RWPE2 (cell line): ENCODE measurements around the gene THSD4.

Experiments
- ATAC-seq: fragments of 200-7000 bp; cut with Tn5 transposase; 3 replicates; pipeline ENCODE4 v1.9.1; 2021; ENCODE audit warnings: low read depth
- DNase-seq: peaks from one replicate; pipeline ENCODE4 v3.0.0-alpha.2; 2020; ENCODE audit warnings: low spot score
- H3K27ac ChIP-seq: fragments of 450-650 bp; 2 replicates; pipeline ENCODE4 v1.5.1; 2017; ENCODE audit warnings: mild to moderate bottlenecking; ENCODE audit not compliant: poor library complexity, severe bottlenecking
- H3K27me3 ChIP-seq: fragments of 250-450 bp; sonication (Bioruptor Pico); 2 replicates; pipeline ENCODE4 v1.5.1; 2021; ENCODE audit warnings: mild to moderate bottlenecking, moderate library complexity; ENCODE audit not compliant: insufficient read depth, poor library complexity, severe bottlenecking
- H3K36me3 ChIP-seq: fragments of 250-450 bp; sonication (Bioruptor Pico); 2 replicates; pipeline ENCODE4 v1.5.1; 2020; ENCODE audit warnings: low read depth, mild to moderate bottlenecking, moderate library complexity
- H3K4me1 ChIP-seq: fragments of 250-450 bp; sonication (Bioruptor Pico); 2 replicates; pipeline ENCODE4 v1.5.1; 2021; ENCODE audit warnings: mild to moderate bottlenecking, moderate library complexity; ENCODE audit not compliant: insufficient read depth, poor library complexity, severe bottlenecking
- H3K4me3 ChIP-seq: fragments of 250-450 bp; sonication (Bioruptor Pico); 2 replicates; pipeline ENCODE4 v1.5.1; 2021; ENCODE audit warnings: mild to moderate bottlenecking, moderate library complexity; ENCODE audit not compliant: severe bottlenecking
- H3K9me3 ChIP-seq: fragments of 250-450 bp; sonication (Bioruptor Pico); 2 replicates; pipeline ENCODE4 v1.5.1; 2021; ENCODE audit warnings: mild to moderate bottlenecking, moderate library complexity; ENCODE audit not compliant: severe bottlenecking
- CTCF ChIP-seq: fragments of 450-650 bp; IDR thresholded peaks from one replicate; pipeline ENCODE4 v1.5.1; 2017; ENCODE audit warnings: mild to moderate bottlenecking, moderate library complexity; ENCODE audit not compliant: poor library complexity, severe bottlenecking

THSD4 gene

GRCh38 chr15:71278989-71279756, 163.9 kb downstream of the THSD4 start:
- ATAC-seq (peak; percentile 74), DNase-seq (peak; percentile 94)
- H3K4me3 ChIP-seq: no peak overlapping the region
- TF ChIP-seq CTCF: no peak
- H3K9me3 ChIP-seq: no peaks in the 10 kb centered on the region
- H3K27me3 ChIP-seq: no peaks in the 10 kb centered on the region
- peaks cover 56% of the 10 kb centered on the region for H3K4me1 ChIP-seq
- H3K27ac ChIP-seq: peak overlapping the region; percentile 96
- peaks cover 30% of the 10 kb centered on the region for H3K36me3 ChIP-seq

GRCh38 chr15:71279757-71280141, 164.5 kb downstream of the THSD4 start:
- ATAC-seq (peak; percentile 1; the same call in 1 of the 3 replicates), DNase-seq (no peak)
- Histone ChIP-seq H3K27ac (peak overlapping the region; percentile 96), H3K4me3 (no peak overlapping the region), H3K36me3 (peaks cover 31% of the 10 kb centered on the region), H3K4me1 (peaks cover 51% of the 10 kb centered on the region), H3K27me3 (no peaks in the 10 kb centered on the region), H3K9me3 (no peaks in the 10 kb centered on the region)
- no peak for TF ChIP-seq CTCF

GRCh38 chr15:71280206-71280605, 164.9 kb downstream of the THSD4 start:
- Histone ChIP-seq H3K36me3 (peaks cover 36% of the 10 kb centered on the region), H3K27me3 (no peaks in the 10 kb centered on the region), H3K27ac (peak overlapping the region; percentile 96), H3K9me3 (no peaks in the 10 kb centered on the region), H3K4me1 (peaks cover 46% of the 10 kb centered on the region), H3K4me3 (no peak overlapping the region)
- TF ChIP-seq CTCF: no peak
- no peak for ATAC-seq
- DNase-seq: no peak

- Histone ChIP-seq H3K27me3 (no peaks in the 10 kb centered on the region), H3K9me3 (no peaks in the 10 kb centered on the region), H3K4me1 (peaks cover 36% of the 10 kb centered on the region), H3K27ac (peak overlapping the region; percentile 96), H3K36me3 (peaks cover 30% of the 10 kb centered on the region), H3K4me3 (no peak overlapping the region)
- no peak for TF ChIP-seq CTCF
- DNase-seq (no peak), ATAC-seq (no peak)
Observed at GRCh38 chr15:71281256-71281655, 166.0 kb downstream of the THSD4 start.

GRCh38 chr15:71282076-71282475, 166.8 kb downstream of the THSD4 start:
- no peaks in the 10 kb centered on the region for H3K9me3 ChIP-seq
- ATAC-seq (no peak), DNase-seq (no peak)
- no peak for TF ChIP-seq CTCF
- H3K36me3 ChIP-seq: peaks cover 26% of the 10 kb centered on the region
- H3K4me1 ChIP-seq: peaks cover 30% of the 10 kb centered on the region
- peak overlapping the region; percentile 96 for H3K27ac ChIP-seq
- H3K4me3 ChIP-seq: no peak overlapping the region
- no peaks in the 10 kb centered on the region for H3K27me3 ChIP-seq
